ENCODE results near the gene HIBCH.

DNA sequence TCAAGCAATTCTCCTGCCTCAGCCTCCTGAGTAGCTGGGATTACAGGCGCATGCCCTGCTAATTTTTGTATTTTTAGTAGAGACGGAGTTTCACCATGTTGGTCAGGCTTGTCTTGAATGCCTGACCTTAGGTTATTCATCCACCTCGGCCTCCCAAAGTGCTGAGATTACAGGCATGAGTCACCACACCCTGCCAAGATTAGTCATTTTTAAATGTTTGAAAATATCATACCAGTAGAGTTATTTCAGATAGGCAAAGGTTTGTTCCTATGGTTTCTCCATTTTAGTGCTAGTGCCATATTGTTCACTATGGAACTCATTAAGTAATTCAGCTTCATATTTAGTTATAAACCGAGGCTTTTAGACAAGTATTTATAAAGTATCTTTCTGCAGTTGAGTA lies 52.3 kb downstream of the HIBCH start:
- no peak for TF ChIP-seq POLR2A (IDR thresholded peaks at IDR 0.05)
- TF ChIP-seq, protein P1, sequence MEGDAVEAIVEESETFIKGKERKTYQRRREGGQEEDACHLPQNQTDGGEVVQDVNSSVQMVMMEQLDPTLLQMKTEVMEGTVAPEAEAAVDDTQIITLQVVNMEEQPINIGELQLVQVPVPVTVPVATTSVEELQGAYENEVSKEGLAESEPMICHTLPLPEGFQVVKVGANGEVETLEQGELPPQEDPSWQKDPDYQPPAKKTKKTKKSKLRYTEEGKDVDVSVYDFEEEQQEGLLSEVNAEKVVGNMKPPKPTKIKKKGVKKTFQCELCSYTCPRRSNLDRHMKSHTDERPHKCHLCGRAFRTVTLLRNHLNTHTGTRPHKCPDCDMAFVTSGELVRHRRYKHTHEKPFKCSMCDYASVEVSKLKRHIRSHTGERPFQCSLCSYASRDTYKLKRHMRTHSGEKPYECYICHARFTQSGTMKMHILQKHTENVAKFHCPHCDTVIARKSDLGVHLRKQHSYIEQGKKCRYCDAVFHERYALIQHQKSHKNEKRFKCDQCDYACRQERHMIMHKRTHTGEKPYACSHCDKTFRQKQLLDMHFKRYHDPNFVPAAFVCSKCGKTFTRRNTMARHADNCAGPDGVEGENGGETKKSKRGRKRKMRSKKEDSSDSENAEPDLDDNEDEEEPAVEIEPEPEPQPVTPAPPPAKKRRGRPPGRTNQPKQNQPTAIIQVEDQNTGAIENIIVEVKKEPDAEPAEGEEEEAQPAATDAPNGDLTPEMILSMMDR (IDR thresholded peaks at IDR 0.05): no peak
